Breast epithelium (tissue), 3 donors: ENCODE data around the gene DYNC1I2.

ENCODE experiments used
- CTCF ChIP-seq, 3 donors: fragments of 450-650 bp; IDR thresholded peaks; one replicate each; pipeline ENCODE4 v1.5.1; 2016 to 2017; ENCODE audit warnings: antibody characterized with exemption in 3 of 3, mild to moderate bottlenecking in 3 of 3, moderate library complexity in 3 of 3
- POLR2A ChIP-seq: fragments of 450-650 bp; IDR thresholded peaks from one replicate; pipeline ENCODE4 v1.6.1; 2016; ENCODE audit warnings: antibody characterized with exemption, mild to moderate bottlenecking, moderate library complexity
- POLR2AphosphoS5 ChIP-seq, 3 donors: sonication (generic); formaldehyde crosslinking; IDR thresholded peaks; one replicate each; pipeline ENCODE4 v1.6.1; 2017; ENCODE audit warnings: antibody characterized with exemption in 3 of 3

GRCh38 chr2:171669121-171669520 lies 18.1 kb upstream of the DYNC1I2 start:
- TF ChIP-seq CTCF (IDR thresholded peaks at IDR 0.05) (no peak), POLR2A (no peak), POLR2AphosphoS5 (IDR thresholded peaks at IDR 0.05) (no peak)
